ENCODE measurements around the gene GLB1L.

GLB1L gene

DNA sequence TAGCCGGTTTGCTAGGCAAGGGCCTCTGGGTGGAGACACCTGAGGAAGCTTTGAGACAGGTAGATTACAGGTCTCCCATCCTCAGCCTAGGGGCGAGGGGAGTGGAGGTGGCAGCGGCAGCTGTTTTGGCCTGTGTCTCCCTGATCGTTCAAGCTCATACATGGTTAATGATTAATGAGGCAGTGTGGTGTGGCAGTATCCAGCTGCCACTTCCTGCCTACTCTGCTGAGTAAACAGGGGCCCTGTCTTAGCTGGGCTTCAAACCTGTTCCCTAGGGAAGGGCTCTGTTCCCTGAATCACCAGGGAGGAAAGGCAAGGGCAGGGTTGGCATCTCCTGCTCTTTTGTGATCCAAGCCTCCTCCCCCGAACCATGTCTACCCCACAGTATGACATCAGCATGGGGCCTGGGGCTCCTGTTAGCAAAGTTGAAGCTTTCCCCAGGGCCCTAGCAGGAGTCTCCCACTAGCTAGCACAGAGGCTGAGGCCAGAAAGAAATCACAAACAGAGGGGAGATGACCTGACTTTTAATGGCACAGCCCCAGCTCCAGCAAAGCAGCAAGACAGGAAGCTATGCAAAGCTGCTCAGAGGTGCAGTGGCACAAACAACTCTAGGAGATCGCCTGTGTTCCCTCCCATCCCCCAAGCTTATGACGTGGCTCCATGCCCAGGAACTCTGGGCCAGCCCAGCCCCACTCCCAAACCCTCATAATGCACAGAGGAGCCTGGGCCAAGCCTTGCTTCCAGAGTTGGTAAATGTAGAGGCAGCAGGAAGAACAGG lies 4.1 kb upstream of the GLB1L start:
- peaks cover 9% of the 10 kb centered on the region for H3K27me3 ChIP-seq (replicated peaks)
- TF ChIP-seq CTCF (IDR thresholded peaks at IDR 0.05; ENCODE audit: low read depth, low read length, missing control alignments), result no peak
- H3K36me3 ChIP-seq (replicated peaks), result peaks cover 5% of the 10 kb centered on the region
- peak; percentile 15 for DNase-seq
- H3K4me3 ChIP-seq (ENCODE audit: low read depth, low read length), result no peak overlapping the region
- in situ Hi-C loops (cut with HindIII; ENCODE audit: low pct_ligation_motif_present, low sequenced_read_pairs), result no loop called here
- H3K27ac ChIP-seq, result peak overlapping the region; percentile 18

DNA sequence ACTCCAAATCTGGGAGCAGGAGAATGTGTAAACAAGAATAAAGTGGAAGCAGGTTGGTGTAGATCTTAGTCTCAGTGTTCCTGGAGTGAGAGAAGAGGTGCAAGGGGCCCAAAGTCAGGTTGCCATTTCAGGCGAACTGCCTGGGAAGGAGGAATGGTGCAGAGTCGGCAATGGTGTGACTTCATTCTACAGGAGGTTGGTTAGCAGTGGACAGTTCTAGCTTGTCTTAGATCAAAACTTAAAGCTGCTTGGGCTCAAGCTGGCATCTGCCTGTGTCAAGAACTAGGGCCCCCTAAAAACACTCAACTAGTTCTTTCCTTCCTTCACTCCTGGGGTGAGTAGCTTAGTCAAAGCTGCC lies 3.6 kb upstream of the GLB1L start:
- no peak for DNase-seq
- Histone ChIP-seq H3K36me3 (replicated peaks) (peaks cover 5% of the 10 kb centered on the region), H3K27ac (no peak overlapping the region), H3K4me3 (ENCODE audit: low read depth, low read length) (no peak overlapping the region), H3K27me3 (replicated peaks) (peaks cover 4% of the 10 kb centered on the region)
- in situ Hi-C loops (cut with HindIII; ENCODE audit: low pct_ligation_motif_present, low sequenced_read_pairs), result no loop called here
- TF ChIP-seq CTCF (IDR thresholded peaks at IDR 0.05; ENCODE audit: low read depth, low read length, missing control alignments), result no peak

- H3K4me3 ChIP-seq (ENCODE audit: low read depth, low read length), result no peak overlapping the region
- peaks cover under 1% of the 10 kb centered on the region for H3K27me3 ChIP-seq (replicated peaks)
- peaks cover 5% of the 10 kb centered on the region for H3K36me3 ChIP-seq (replicated peaks)
- no peak for DNase-seq
- H3K27ac ChIP-seq, result no peak overlapping the region
- no peak for TF ChIP-seq CTCF (IDR thresholded peaks at IDR 0.05; ENCODE audit: low read depth, low read length, missing control alignments)
- in situ Hi-C loops (cut with HindIII; ENCODE audit: low pct_ligation_motif_present, low sequenced_read_pairs), result no loop called here
These were observed 2.7 kb upstream of the GLB1L start for GRCh38 chr2:219247678-219248642.

- Histone ChIP-seq H3K36me3 (replicated peaks) (peaks cover 5% of the 10 kb centered on the region), H3K27me3 (replicated peaks) (no peaks in the 10 kb centered on the region), H3K27ac (no peak overlapping the region), H3K4me3 (ENCODE audit: low read depth, low read length) (no peak overlapping the region)
- no peak for DNase-seq
- in situ Hi-C loops (cut with HindIII; ENCODE audit: low pct_ligation_motif_present, low sequenced_read_pairs), result no loop called here
- no peak for TF ChIP-seq CTCF (IDR thresholded peaks at IDR 0.05; ENCODE audit: low read depth, low read length, missing control alignments)
These were observed 1.3 kb upstream of the GLB1L start for GRCh38 chr2:219246559-219246958.

DNA sequence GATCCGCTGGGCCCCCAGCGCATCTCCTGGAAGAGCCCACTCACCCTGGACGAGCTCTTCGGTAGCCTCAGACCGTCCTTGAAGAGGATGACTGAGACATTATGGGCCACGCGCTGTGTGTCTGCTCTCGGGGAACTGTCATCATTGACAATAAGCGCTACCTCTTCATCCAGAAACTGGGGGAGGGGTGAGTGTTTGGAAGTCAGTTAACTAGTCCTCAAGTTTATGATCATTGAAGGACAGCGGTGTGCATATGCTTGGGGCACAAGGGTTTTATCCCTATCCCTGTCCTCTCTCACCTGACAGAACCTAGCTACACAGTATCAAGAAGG lies 621 bp upstream of the GLB1L start:
- Histone ChIP-seq H3K4me3 (ENCODE audit: low read depth, low read length) (peak overlapping the region; percentile 98), H3K27me3 (replicated peaks) (no peaks in the 10 kb centered on the region), H3K27ac (peak overlapping the region; percentile 88), H3K36me3 (replicated peaks) (peaks cover 5% of the 10 kb centered on the region)
- no peak for DNase-seq
- in situ Hi-C loops (cut with HindIII; ENCODE audit: low pct_ligation_motif_present, low sequenced_read_pairs), result no loop called here
- no peak for TF ChIP-seq CTCF (IDR thresholded peaks at IDR 0.05; ENCODE audit: low read depth, low read length, missing control alignments)

Measured in brain microvascular endothelial cell (primary cell).